Left renal cortex interstitium (tissue), 4 donors: Measurements from ENCODE around the gene LYSMD4. TPM values are rescaled to one million over a fixed set of nuclear protein-coding genes. Genes with fewer than 3 reads are reported as not detected.
"Not testable (repeated sequence)": the region's sequence is repeated elsewhere in the genome, so short reads cannot be mapped to it uniquely, and the experiment has no call there.

Experiments used
- DNase-seq, 4 donors: peaks; one replicate each; pipeline ENCODE4 v3.0.0-alpha.2; 2013; ENCODE audit warnings: low read depth in 4 of 4, low spot score in 2 of 4, missing footprints in 1 of 4
- polyA plus RNA-seq, 4 donors: library from polyadenylated mRNA; unstranded; fragments of 120-200 nt; gene quantifications; one replicate each; pipeline ENCODE4 v1.2.1, GENCODE V29; 2013; ENCODE audit not compliant: insufficient read length in 4 of 4

The LYSMD4 gene
- polyA plus RNA-seq, result 10 to 100 TPM; 13.4 to 19.0 (median 15.3) TPM

DNA sequence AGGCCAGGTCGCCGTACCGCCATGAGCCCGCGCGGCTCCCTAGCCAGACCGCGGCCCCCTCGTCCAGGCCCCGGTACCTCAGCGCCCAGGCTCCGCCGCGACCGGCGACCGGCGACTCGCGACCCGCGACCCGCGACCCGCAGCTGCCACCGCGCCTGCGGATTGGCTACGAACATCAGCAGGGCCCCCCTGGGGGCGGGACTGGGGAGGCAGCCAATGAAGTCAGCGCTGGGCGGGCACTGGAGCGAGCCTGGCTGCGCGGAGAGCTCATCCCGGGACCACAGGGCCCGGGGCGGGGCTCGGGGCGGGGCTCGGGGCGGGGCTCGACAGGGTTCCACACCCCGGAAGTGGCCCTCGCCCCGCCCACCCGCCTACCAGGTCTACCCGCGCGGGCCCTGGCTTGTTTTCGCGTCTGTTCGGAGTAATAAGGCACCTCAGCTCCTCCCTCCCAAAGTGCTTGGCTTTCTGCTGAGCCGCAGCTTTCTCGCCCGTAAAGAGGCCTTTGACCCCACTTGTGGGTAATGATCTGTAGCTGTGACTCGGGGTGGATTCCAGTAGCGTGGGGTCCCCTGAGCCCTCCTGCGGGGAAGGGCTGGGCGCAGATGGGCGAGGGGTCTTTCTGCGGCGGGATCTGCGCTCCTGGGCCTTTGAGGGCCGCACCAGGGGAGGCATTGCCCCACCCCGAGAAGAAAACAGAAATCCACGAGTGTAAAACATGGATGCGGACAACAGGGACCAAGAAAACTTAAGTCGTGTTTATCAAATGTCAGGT is at the start of gene LYSMD4:
LYSMD4 (minus strand) TSS at position 170 of the 772 bp plus-strand sequence. CDS start 1,438 bp downstream, outside the sequence.
- DNase-seq, result peak in 3 of 4 donors; percentile 85 to 93 (median 88)

DNA sequence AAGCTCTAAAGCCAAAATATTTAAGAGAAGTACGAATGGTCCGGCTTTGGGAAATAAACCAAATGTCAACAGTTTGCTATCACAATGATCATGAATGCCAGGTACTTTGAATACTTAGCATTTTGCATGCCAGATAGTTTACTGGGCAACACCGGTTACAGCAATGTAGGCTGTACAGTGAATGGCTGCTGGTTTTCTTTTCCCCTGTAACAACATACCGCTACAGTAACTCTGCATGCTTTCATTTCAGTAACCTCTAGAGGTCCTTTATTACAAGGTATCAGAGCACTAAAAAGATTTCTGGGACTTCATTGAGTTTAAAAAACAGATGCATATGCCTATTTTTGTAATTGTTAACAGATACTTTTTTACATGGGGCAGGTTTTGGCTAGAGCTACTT is 48.8 kb upstream of the LYSMD4 start:
- not testable (repeated sequence) for DNase-seq

DNA sequence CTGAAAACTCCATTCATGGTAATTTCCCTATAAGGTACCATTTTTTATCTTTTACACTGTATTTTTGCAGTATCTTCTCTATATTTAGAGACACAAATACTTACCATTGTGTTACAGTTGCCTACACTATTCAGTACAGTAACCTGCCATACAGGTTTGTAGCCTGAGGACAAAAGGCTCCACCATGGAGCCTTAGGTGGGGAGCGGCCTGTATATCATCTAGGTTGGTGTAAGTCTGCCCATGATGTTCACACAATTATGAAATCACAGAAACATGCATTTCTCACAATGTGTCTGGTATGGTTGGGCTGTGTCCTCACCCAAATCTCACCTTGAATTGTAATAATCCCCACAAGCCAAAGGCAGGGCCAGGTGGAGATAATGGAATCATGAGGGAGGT is 43.9 kb upstream of the LYSMD4 start:
- no peak for DNase-seq

DNA sequence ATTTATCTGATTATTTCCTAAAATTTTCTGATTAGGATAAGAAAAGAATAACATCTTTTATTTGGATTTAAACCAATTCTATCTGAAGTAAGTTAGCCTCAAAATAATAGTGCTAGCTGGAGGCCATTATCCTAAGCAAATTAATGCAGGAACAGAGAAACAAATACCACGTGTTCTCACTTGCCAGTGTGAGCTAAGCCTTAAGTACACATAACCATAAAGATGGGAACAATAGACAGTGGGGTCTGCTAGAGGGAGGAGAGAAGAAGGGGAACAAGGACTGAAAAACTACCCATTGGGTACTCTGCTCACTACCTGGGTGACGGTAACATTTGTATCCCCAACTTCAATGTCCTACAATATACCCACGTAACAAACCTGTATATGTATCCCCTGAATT is 31.3 kb upstream of the LYSMD4 start:
- DNase-seq, result no peak

DNA sequence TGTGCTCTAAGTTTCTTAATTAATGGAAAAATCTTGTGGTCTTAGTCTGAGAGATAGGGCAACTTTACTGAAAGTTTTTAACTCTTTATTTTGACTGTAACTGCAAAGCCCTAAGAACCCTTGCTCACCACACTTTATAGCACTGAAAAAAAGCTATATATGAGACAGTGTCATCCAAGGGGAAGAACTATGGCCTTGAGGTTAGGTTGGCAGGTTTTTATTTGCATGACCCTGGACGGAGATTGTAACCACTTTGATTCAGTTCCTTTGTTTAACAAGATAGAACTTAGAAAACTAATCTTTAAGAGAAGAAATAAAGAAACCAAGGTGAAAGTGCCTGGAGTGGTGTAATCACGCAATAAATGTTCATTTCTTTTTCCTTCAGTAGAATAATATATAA is 30.6 kb upstream of the LYSMD4 start:
- no peak for DNase-seq

DNA sequence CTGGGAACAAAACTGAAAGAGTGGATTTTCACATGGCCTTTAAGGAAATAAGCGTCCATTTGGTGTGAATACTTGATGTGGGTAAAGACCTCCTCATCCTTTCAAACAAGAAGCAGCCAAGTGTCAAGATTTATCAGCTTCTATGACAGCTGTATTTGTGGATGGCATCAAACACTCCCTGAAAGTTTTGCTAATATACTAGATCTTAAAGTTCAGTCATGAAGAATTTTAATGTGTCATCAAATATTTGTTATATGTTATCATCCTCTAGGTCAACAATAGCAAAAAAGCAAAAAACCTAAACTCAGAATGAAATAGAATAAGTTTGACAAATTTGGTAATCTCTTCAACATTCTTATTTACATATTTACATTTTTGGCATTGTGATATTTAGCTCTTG is 29.1 kb upstream of the LYSMD4 start:
- DNase-seq, result no peak

DNA sequence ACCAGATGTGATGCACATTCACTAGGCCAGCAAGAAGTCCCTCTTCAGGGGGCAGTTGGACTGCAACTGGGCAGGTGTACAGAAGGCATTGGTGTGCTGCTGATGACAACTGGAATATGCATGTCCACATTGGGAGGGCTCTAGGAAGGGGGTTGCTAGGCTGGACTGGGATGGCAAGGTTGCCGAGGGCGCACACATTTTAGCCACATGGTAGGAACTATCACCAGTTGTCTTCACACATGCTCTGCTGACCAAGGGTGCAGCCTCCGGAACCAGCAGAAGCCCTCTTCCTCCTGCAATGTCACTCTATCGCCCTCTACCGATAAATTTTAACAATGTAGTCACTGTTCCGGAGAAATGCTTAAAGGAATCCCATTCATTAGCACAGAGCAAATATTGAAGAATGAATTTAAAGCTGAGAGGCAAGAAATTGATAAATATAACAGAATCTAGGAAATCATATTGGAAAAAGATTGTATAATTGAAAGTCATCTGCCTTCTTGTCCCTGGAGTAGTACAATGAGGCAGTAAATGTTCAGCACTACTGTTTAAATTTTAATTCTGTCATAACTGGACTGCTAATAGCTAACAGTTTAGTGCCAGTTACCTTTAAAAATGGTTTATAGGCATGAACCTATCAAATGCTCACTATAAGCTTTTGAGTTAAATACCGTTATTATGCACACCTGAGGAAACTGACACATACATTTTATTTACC is 22.6 kb upstream of the LYSMD4 start:
- DNase-seq, result peak in 3 of 4 donors; percentile 29 to 67 (median 40)

DNA sequence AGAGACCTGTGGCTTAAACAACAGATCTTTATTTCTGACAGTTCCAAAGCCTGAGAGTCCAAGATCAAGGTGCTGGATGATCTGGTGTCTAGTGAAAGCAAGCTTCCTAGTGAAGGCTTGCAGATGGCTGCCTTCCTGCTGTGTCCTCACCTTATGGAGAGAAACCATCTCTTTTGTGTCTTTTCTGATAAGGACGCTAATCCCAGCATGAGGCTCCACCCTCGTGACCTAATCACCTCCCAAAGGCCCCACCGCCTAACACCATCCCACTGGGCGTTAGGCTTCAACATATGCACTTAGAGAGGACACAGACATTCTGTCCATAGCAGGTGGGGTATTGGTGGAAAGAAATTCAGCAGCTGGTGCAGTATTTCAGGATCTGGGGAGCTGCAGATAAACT is 19.8 kb upstream of the LYSMD4 start:
- no peak for DNase-seq

DNA sequence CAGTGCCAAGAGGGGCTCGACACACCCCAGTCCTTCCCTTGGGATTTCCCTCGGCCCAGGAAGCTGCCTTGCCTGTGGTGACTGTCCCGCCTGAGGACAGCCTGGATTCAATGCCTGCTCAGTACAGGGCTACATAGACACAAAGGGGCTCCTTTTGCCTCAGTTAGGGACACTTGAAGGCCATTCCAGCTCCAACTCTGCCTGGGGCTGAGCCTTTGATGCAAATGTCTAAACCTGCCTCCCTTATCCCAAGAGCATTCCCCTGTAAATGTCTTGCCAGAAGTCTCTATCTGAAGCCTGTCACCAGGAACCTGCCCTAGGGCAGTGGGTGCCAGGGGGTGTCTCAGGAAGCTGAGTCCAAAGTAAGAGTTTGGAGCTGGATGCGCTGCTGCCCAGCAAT is 19.3 kb upstream of the LYSMD4 start:
- no peak for DNase-seq

DNA sequence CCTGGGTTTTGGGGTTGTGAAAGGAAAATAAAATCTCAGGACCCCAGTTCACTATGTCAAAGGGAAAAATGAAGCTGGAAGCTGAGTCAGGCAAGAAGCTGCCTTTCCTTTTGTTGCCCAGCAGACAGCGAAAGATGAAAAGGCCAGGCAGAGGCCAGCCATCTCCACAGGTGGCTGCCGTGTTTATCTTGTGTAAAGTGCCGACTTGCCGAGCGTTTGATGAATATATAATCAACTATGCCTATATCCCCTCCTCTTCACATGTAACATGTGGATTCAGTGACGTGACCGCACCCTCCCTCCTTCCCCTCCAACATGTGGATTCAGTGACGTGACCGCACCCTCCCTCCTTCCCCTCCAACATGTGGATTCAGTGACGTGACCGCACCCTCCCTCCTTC is 17.1 kb upstream of the LYSMD4 start:
- DNase-seq, result not testable (repeated sequence)

DNA sequence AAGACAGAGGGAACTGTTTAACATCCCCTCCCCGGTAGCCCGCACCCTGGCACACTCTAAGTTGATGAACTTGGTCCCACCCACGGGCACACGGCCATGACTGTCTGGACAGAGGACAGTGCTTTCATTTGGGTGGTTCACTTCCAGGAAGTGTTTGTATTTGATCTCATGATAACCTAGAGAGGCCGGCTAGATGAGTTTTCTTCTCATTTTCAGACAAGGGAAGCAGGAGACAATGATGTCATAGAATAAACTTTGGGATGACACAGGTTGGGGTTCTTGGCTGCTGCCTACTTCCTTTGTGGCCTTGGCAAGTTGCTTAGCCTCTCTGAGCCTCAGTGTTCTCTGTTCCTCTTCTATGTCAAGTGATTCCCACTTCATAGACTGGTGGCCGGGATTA is 16.1 kb upstream of the LYSMD4 start:
- no peak for DNase-seq

DNA sequence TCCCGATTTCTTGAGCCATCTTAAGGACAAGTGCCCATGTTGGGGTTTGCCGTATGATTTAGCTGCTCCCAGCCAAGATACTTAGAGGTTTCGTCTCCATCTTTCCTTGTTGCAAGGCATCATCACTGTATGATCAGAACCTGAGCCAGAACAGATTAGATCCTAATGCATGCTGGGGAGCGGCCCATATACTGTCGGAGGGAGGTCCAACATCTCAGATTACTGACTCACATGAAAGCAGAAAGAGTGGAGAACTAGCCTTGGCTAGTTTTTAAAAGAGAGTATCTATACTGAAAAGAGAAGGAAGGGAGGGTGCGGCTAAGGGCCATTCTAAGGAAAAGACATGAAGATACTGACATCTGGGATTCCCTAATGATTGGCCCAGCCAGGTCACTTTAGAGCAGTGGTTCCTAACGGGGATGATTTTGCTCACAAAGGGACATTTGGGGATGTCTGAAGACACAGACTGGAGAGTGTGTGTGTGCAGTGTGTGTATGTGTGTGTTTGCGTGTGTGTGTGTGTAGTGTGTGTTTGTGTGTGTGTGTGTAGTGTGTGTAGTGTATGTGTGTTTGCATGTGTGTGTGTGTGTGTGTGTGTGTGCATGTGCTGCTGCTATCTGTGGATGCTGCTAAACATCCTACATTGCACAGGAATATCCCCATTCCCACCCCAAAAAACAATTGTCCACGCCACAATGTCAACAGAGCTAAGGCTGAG is 12.3 kb upstream of the LYSMD4 start:
- no peak for DNase-seq

DNA sequence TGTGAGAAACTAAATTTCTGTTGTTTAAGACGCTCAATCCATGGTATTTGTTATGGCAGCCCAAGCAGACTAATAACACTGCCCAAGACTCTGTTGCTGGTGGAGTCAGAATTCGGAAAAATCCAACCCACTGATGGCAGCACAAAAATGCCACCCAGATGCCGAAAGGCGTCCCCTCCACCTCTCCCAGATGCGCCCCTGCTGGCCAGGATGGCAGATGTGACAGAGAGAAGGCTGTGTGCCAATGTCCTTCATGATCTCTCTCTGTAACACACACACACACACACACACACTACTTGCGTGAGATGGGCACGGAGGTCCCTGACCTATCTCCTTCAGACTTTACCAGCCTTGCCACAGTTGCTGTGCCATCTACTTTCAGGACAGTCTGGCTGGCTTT is 10.9 kb upstream of the LYSMD4 start:
- DNase-seq, result no peak

DNA sequence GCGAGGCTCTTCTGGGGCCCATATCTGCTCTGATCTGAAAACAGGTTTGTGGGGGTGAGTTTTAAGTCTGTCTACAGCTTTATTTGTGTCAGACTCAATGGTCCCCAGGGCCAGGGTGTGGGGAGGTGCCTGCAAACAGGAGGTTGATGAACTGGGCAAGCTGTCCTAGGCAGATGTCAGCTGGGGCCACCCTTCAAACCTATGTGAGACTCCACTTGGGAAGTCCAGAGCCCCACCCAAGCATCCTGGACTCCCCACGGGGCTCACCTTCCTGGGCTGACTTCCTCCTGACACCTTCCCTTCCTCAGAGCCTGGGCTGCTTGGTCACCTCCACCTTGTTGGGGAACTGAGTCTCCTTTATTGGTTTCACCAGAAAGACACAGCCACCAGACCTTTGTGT is 8.6 kb upstream of the LYSMD4 start:
- DNase-seq, result no peak

DNA sequence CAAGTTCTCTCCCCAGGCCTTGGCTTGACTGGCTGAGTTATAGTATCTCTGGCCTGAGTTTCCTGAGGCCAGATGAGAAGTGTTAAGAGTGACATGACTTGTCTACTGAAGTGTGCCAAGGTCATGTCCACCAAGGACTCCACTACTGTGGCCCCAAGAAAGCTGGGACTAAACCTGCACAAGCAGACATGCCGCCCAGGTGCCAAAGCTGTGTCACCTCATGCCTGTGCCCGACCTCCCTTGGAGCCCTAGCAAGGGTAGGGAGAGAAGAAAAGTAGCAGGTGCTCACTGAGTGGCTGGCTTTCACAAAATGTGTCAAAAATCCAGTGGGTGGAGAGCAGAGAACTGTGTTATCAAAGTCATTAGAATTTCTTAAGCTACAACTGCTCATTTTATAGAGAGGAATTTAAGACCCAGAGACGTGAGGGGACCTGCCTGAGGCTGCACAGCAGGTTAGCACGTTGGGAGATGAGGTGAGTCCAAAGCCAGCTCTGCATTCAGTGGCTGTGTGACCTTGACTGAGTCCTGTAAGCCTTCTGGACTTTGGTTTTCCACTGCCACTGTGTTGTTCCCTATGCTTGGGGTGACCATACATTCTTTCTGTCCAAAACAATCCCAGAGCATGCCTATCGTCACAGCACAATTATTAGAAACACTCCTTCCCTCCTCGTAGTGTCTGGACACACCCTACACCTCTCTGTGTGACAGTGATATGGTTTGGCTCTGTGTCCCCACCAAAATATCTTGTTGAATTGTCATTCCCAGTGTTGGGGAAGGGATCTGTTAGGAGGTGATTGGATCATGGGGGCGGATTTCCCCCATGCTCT is 5.0 kb upstream of the LYSMD4 start:
- no peak for DNase-seq

DNA sequence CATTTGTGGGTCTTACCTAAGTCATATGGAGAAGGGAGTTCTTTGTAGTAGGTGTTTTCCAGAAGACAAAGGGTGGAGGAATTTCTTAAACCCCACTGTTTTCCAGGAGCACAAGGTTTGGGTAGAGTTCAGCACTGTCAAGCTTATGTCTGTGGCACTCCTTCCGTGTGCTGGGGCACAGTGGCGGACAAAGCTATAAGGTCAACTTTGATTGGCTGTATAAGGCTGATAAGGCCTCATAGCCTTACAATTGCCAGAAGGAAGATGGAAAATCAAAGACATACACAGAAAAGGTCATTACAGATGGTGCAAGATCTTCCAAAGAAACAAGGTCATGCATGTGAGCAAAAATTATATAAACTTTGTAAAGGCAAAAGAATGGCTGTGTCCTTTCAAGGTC is 3.5 kb upstream of the LYSMD4 start:
- no peak for DNase-seq

DNA sequence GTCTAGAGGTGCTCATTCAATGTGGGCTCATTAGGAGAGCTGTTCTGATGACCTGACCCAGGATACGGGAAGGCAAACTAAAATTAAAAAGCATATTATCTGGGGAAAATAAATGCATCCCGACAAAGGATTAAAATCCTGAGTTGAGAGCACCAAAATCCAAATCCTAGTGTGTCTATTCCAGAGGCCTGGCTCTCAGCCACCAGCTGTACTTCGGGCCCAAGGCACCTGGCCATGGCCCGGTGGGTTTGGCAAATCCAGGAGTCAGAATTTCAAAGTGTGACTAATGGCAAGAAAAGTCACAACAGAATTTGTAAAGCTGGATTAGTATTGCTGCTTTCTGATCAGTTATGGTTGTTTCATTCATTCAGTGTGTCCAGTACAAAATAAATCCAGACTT is 2.6 kb upstream of the LYSMD4 start:
- no peak for DNase-seq

DNA sequence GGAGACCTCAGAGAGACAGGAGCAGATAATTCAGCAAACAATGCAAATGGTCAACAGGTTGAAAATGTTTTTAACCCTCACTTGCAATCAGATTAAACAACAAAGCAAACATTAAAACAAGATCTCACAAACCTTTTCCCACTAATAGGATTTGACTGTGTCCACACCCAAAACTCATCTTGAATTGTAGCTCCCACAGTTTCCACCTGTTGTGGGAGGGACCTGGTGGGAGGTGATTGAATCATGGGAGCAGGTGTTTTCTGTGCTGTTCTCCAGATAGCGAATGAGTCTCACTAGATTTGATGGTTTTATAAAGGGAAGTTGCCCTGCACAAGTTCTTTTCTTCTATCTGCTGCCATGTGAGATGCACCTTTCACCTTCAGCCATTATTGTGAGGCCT is 1.3 kb upstream of the LYSMD4 start:
- DNase-seq, result no peak

DNA sequence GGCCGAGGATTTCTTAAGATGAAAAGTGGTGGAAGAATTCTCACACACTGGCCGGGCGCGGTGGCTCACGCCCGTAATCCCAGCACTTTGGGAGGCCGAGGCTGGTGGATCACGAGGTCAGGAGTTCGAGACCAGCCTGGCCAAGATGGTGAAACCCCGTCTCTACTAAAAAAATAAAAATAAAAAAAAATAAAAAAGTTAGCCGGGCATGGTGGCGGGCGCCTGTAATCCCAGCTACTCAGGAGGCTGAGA is 729 bp upstream of the LYSMD4 start:
- not testable (repeated sequence) for DNase-seq

DNA sequence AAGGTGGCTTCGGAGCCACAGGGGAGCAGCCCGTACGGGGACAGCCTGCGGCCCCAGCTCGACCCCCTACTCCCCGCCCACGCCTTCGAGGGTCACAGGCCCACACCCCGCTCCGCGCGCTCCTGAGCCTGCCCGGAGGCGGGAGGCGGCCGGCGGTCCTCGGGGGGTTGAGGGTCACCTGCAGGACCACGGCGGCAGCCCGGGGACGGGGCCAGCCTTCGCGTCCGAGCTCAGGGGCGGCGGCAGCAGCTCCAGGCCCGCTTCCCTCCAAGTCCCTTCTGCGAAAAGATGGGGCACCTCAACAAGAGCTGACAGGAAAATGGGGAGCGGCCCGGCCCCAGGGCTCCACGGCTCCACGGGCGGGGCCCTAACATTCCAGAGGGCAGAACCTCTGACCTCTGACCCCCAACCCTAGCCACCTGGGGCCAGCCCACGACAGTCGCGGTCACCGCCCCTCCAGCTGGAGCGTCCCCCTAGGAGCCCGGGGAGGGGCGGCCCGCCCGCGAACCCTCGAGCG is 428 bp downstream of the LYSMD4 start:
- no peak for DNase-seq
